ENCODE measurements around the gene ALPP. TPM values are rescaled to one million over a fixed set of nuclear protein-coding genes. Genes with fewer than 3 reads are reported as not detected.
"Not testable (repeated sequence)": the region's sequence is repeated elsewhere in the genome, so short reads cannot be mapped to it uniquely, and the experiment has no call there.

The ALPP gene
- total and polyA plus RNA-seq, 3 experiments from 2014 or later = not detected

DNA sequence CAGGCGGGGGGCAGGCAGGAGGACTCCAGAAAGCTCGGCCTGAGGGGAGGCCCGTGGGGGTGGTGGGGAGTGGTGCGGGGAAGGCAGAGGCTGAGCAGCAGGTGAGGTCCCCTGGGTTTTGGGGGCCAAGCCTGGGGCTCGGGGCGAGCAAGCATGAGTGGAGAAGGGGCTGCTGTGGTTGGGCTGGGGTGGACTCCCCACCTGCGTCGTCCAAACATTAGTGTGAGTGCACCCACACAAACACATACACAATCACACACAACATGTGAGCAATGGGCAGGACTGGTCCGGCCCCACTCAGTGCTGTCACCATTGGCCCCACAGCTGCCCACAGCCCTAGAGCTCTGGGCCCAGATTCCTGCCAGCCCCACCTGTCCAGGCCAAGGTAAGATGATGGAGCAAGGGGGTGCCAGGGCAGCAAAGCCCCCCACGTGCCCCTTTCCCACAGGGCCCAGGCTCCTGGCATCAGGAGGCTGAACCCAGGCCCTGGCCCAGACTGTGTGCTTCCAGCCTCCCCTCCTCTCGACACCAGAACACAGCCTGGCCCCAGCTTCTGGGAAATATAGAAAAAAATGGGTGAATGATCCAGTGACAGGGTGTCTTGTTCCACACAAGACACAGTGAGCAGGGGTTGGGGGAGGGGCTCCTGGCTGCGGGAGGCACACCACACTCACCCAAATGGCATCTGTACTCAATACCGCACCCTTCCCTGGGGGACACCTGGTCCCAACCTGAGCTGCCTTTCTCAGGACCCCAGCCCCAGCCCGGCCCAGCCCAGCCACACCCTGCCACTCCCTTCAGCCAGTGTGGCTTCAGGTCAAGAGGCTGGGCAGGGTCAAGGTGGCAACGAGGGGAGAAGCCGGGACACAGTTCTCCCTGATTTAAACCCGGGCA, 463 bp upstream of the ALPP start:
- CTCF ChIA-PET = interaction anchor here (0.5 kb wide), 1 partner anchor 278 kb away, joined by 3 read pairs; no protein-coding TSS in a partner anchor

DNA sequence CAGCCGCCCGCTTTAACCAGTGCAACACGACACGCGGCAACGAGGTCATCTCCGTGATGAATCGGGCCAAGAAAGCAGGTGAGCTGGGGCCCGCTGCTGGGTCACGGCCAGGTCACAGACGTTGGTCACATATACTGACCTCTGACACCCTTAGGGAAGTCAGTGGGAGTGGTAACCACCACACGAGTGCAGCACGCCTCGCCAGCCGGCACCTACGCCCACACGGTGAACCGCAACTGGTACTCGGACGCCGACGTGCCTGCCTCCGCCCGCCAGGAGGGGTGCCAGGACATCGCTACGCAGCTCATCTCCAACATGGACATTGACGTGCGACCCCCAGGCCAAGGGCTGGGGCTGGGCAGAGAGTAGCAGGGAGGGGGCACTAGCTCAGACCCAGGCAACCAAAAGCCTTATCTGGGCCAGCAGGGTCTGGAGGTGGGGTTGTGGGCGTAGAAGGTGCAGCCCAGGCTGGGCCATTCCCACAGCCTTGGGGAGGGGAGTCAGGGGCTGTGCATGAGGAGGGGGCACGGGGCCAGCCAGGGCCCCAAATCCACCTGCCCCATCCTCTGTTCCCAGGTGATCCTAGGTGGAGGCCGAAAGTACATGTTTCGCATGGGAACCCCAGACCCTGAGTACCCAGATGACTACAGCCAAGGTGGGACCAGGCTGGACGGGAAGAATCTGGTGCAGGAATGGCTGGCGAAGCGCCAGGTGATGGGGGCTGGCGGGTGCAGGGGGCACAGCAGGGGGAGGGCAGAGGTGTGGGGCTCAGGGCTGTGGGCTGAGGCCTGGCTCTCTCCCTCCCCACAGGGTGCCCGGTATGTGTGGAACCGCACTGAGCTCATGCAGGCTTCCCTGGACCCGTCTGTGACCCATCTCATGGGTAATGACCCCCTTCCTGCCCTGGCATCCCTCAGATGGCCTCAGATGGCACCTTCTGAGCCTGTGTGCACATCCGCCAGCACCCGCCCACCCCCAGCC, 1.3 kb downstream of the ALPP start:
- CTCF ChIA-PET; H3K4me1 Mint-ChIP-seq; H3K27ac Mint-ChIP-seq; H3K4me1 ChIP-seq (ENCODE audit: insufficient read depth, low read length); DNase-seq; H3K4me3 Mint-ChIP-seq; H3K36me3 ChIP-seq (ENCODE audit: insufficient read depth, low read length); H3K9me3 Mint-ChIP-seq; H3K4me3 ChIP-seq (ENCODE audit: low read length); H3K27me3 ChIP-seq (ENCODE audit: insufficient read depth, low read length, poor library complexity, severe bottlenecking); POLR2A ChIA-PET; H3K36me3 Mint-ChIP-seq; H3K9me3 ChIP-seq (ENCODE audit: low read length); H3K27ac ChIP-seq (ENCODE audit: low read depth, low read length): not testable (repeated sequence)
- H3K27me3 Mint-ChIP-seq = peaks cover 17 to 29% of the 10 kb centered on the region in 2 donors

More for the DNA sequence above, 463 bp upstream of the ALPP start:
- Histone ChIP-seq H3K4me1 (ENCODE audit: insufficient read depth, low read length) (no peaks in the 10 kb centered on the region), H3K4me3 (ENCODE audit: low read length) (no peak overlapping the region), H3K27me3 (ENCODE audit: insufficient read depth, low read length, poor library complexity, severe bottlenecking) (no peaks in the 10 kb centered on the region), H3K27ac (ENCODE audit: low read depth, low read length) (no peak overlapping the region), H3K9me3 (ENCODE audit: low read length) (no peaks in the 10 kb centered on the region), H3K36me3 (ENCODE audit: insufficient read depth, low read length) (no peaks in the 10 kb centered on the region)
- H3K4me1 Mint-ChIP-seq = no peaks in the 10 kb centered on the region
- no peak for DNase-seq
- H3K9me3 Mint-ChIP-seq = no peaks in the 10 kb centered on the region
- no peak overlapping the region for H3K27ac Mint-ChIP-seq
- H3K4me3 Mint-ChIP-seq = no peak overlapping the region
- peaks cover 10 to 18% of the 10 kb centered on the region in 2 donors for H3K27me3 Mint-ChIP-seq
- POLR2A ChIA-PET = no interaction called here
- H3K36me3 Mint-ChIP-seq = peaks cover 0 to 2% (median 0%) of the 10 kb centered on the region in 3 donors

DNA sequence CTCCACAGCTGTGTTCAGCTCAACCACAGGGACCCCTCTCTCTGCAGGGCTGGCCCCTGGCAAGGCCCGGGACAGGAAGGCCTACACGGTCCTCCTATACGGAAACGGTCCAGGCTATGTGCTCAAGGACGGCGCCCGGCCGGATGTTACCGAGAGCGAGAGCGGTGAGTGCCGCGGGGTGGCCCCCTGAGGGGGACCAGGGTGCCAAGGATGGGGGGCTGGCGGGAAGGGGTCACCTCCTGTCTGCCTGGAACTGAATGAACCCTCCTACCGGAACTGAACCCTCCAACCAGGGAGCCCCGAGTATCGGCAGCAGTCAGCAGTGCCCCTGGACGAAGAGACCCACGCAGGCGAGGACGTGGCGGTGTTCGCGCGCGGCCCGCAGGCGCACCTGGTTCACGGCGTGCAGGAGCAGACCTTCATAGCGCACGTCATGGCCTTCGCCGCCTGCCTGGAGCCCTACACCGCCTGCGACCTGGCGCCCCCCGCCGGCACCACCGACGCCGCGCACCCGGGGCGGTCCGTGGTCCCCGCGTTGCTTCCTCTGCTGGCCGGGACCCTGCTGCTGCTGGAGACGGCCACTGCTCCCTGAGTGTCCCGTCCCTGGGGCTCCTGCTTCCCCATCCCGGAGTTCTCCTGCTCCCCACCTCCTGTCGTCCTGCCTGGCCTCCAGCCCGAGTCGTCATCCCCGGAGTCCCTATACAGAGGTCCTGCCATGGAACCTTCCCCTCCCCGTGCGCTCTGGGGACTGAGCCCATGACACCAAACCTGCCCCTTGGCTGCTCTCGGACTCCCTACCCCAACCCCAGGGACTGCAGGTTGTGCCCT, 2.9 kb downstream of the ALPP start:
- Mint-ChIP-seq H3K27me3 (peaks cover 29 to 44% of the 10 kb centered on the region in 2 donors), H3K4me3 (peak overlapping the region in 1 of 7 donors; percentile 17)
- peak in 1 of 5 donors; percentile 31 for DNase-seq
- H3K36me3 ChIP-seq (ENCODE audit: insufficient read depth, low read length); H3K27me3 ChIP-seq (ENCODE audit: insufficient read depth, low read length, poor library complexity, severe bottlenecking); POLR2A ChIA-PET; H3K36me3 Mint-ChIP-seq; H3K27ac ChIP-seq (ENCODE audit: low read depth, low read length); H3K4me1 ChIP-seq (ENCODE audit: insufficient read depth, low read length); CTCF ChIA-PET; H3K27ac Mint-ChIP-seq; H3K4me1 Mint-ChIP-seq; H3K9me3 Mint-ChIP-seq; H3K9me3 ChIP-seq (ENCODE audit: low read length); H3K4me3 ChIP-seq (ENCODE audit: low read length): not testable (repeated sequence)

DNA sequence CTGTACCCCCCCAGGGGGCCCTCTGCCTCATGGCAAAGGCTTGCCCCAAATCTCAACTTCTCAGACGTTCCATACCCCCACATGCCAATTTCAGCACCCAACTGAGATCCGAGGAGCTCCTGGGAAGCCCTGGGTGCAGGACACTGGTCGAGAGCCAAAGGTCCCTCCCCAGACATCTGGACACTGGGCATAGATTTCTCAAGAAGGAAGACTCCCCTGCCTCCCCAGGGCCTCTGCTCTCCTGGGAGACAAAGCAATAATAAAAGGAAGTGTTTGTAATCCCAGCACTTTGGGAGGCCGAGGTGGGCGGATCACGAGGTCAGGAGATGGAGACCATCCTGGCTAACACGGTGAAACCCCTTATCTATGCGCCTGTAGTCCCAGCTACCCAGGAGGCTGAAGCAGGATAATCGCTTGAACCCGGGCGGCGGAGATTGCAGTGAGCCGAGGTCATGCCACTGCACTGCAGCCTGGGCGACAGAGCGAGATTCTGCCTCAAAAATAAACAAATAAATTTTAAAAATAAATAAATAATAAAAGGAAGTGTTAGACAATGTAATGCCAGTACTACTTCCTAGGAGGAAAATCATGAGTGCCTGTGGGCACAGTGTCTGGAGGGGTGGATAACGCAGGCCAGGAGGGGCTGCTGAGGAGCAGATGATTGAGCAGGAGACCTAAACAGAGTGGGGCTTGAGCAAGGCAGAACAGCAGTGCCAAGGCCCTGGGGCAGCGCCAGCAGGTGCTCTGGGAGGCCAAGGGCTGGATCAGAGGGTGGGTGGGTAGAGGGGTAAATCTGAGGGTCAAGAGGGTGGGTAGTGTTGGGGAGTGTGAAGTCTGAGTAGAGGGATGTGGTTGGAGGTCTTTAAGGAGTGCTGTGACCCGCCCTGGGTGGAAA, 4.0 kb downstream of the ALPP start:
- no peak overlapping the region for H3K27ac Mint-ChIP-seq

DNA sequence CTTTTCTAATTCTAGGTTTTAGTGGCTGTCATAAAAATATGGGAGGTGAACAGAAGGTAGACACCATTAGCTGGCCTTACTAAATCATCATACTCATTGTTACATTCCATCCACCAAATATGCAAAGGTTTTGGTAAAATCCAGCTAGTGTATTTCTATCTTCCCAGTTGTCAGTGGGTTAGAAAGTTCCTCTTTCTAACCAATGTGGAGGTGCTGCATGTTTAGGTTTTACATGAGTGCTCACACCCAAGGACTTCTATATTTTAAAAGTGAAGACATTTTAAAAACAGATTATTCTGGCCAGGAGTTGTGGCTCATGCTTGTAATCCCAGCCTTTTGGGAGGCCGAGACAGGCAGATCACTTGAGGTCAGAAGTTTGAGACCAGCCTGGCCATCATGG, 5.9 kb downstream of the ALPP start:
- Mint-ChIP-seq H3K36me3 (peaks cover 0 to 1% (median 0%) of the 10 kb centered on the region in 3 donors), H3K4me3 (no peak overlapping the region), H3K27me3 (peaks cover 35 to 49% of the 10 kb centered on the region in 2 donors), H3K4me1 (peaks cover 0 to 7% (median 5%) of the 10 kb centered on the region in 3 donors), H3K27ac (no peak overlapping the region), H3K9me3 (peaks cover 0 to 2% (median 0%) of the 10 kb centered on the region in 5 donors)
- Histone ChIP-seq H3K27me3 (ENCODE audit: insufficient read depth, low read length, poor library complexity, severe bottlenecking) (no peaks in the 10 kb centered on the region), H3K27ac (ENCODE audit: low read depth, low read length) (no peak overlapping the region), H3K9me3 (ENCODE audit: low read length) (no peaks in the 10 kb centered on the region), H3K4me3 (ENCODE audit: low read length) (no peak overlapping the region), H3K36me3 (ENCODE audit: insufficient read depth, low read length) (no peaks in the 10 kb centered on the region), H3K4me1 (ENCODE audit: insufficient read depth, low read length) (no peaks in the 10 kb centered on the region)
- ChIA-PET POLR2A (no interaction called here), CTCF (no interaction called here)
- no peak for DNase-seq

More for the DNA sequence above, 4.0 kb downstream of the ALPP start:
- Mint-ChIP-seq H3K4me3 (no peak overlapping the region), H3K27me3 (peaks cover 30 to 49% of the 10 kb centered on the region in 2 donors), H3K4me1 (peaks cover 0 to 6% (median 5%) of the 10 kb centered on the region in 3 donors), H3K9me3 (no peaks in the 10 kb centered on the region), H3K36me3 (no peaks in the 10 kb centered on the region)
- no peaks in the 10 kb centered on the region for H3K36me3 ChIP-seq (ENCODE audit: insufficient read depth, low read length)
- no peaks in the 10 kb centered on the region for H3K27me3 ChIP-seq (ENCODE audit: insufficient read depth, low read length, poor library complexity, severe bottlenecking)
- no peak for DNase-seq
- no peak overlapping the region for H3K27ac ChIP-seq (ENCODE audit: low read depth, low read length)
- H3K4me3 ChIP-seq (ENCODE audit: low read length) = no peak overlapping the region
- H3K4me1 ChIP-seq (ENCODE audit: insufficient read depth, low read length) = no peaks in the 10 kb centered on the region
- ChIA-PET POLR2A (no interaction called here), CTCF (no interaction called here)
- H3K9me3 ChIP-seq (ENCODE audit: low read length) = no peaks in the 10 kb centered on the region

DNA sequence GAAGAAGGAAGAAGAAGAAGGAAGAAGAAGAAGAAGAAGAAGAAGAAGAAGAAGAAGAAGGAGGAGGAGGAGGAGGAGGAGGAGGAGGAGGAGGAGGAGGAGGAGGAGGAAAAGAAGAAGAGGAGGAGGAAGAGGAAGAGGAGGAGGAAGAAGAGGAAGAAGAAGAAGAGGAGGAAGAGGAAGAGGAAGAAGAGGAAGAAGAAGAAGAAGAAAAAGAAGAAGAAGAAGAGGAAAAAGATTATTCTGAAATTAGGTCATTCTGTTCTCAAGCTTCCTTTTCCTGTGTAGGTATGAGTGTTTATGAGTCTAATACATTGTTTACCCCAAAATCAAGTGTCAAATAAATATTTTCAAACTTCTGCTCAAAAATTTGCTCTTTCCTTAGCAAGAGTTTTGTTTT, 6.5 kb downstream of the ALPP start:
- H3K4me3 Mint-ChIP-seq; H3K4me1 ChIP-seq (ENCODE audit: insufficient read depth, low read length); H3K36me3 ChIP-seq (ENCODE audit: insufficient read depth, low read length); POLR2A ChIA-PET; H3K9me3 Mint-ChIP-seq; H3K27ac Mint-ChIP-seq; H3K27ac ChIP-seq (ENCODE audit: low read depth, low read length); H3K4me3 ChIP-seq (ENCODE audit: low read length); H3K9me3 ChIP-seq (ENCODE audit: low read length); H3K36me3 Mint-ChIP-seq; H3K4me1 Mint-ChIP-seq; DNase-seq; CTCF ChIA-PET; H3K27me3 ChIP-seq (ENCODE audit: insufficient read depth, low read length, poor library complexity, severe bottlenecking): not testable (repeated sequence)
- H3K27me3 Mint-ChIP-seq = peaks cover 35 to 52% of the 10 kb centered on the region in 2 donors
